Stimulated activated CD8-positive, alpha-beta memory T cell treated with anti-CD3 and anti-CD28 coated beads, Interleukin-4, amount 100 ng/mL, for 4 hours (primary cell): Measurements from ENCODE around the gene LRRN2.

Experiments
- DNase-seq, 2 donors: peaks; one replicate each; pipeline ENCODE4 v3.0.0-alpha.2; 2020; ENCODE audit warnings: low read depth in 2 of 2, low spot score in 1 of 2

LRRN2 gene

GRCh38 chr1:204663644-204664383, 21.7 kb downstream of the LRRN2 start:
- DNase-seq = no peak

DNA sequence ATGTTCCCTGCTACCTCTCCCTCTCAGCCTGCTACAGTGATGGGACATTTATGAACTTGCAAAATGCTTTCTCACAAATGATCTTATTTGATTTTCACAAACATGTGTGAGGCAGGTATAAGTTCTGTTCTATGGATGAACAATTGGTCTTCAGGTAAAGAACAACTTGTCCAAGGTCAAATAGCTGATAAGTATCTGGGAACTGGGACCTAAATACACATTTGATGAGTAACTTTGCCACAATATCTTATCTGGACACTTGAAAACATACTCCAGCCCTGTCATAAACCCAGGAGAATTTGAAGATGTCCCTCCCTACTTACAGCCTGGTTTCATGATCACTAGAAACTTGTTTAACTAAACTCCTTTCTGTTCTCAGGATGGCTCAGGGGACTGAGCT, 23.0 kb downstream of the LRRN2 start:
- no peak for DNase-seq

DNA sequence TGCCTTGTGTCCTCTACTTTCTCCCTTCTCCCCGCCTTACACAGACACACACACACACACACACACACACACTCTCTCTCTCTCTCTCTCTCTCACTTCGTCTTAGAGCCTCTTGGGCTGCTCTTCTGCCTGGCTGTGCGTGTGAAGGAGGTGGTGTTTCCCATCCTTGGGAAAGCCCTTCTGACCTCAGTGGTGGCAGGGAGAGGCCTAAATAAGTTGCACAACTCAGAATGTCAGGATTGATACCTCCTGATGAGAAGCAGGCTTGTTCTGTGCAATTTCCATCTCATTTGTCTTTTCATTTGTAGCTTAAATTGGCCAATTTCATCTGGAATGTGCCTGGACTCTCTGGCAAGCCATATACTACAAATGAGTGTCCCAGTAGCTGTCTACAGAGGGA, 25.0 kb downstream of the LRRN2 start:
- no peak for DNase-seq

DNA sequence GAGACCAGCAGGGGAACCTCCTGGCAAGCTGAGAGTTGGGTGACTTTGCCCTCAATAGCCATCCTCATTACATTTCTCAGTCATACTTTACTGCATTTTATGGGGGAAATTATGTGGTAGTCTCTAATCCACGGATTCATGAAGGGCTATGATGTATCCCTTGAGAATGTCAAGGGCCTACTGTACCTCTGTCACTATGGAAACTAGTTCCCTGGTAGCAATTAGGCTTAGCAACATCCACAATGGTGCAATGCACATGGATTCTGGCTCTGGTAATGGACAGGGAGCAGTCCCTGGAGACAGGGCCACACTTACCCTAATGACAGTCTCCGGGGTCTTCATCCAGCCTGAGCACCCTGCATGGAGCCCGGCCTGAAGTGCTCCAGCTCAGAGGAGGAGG, 26.5 kb downstream of the LRRN2 start:
- DNase-seq = no peak

DNA sequence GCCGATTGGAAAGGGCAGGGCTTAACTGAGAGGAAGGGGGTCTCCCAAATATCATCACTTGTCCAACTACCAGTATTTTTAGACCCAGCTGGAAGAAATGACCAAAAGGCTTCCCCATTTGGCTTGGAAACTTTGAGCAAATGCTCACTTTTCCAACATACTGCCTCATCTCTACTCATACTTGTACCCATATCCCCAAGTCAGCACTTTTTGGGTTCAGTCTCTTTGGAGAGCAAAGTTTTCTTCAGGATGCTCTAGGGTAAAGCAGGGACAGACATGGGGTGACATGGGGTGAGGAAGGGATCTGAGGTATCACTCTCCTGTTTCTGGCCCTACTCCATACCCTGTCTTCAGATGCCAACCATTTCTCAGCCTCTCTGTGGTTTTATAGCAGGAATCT, 27.2 kb downstream of the LRRN2 start:
- no peak for DNase-seq

GRCh38 chr1:204653590-204654340, 31.8 kb downstream of the LRRN2 start:
- no peak for DNase-seq

- no peak for DNase-seq
Observed at GRCh38 chr1:204652497-204652896, 33.0 kb downstream of the LRRN2 start.

DNA sequence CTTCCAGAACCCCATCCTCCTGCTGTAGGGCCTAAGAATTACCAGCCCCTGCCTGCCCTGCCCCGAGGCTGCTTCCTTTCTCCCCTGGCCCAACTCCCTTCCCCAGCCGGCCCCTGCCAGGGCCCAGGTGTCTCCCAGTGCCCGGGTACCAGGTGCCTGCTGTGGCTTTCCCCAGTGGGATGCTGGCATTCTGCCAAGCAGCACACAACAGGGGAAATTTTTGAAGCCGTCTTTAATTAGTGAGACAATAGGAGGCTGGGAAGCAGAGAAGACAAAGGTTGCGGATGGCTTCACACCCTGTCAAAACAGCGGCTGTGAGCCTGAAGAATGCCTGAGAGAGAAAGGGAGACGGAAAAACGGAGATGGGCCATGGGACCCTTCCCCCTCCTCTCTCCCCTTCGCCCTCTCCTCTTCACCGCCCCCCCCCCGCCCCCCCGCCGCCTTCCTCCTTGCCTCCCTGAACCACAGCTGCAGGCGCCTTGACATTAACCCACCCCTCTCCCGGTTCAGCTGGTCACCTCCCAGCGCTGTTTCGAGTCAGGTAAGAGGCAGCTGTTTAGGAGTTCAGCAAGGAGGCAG, 33.6 kb downstream of the LRRN2 start:
- DNase-seq = no peak

DNA sequence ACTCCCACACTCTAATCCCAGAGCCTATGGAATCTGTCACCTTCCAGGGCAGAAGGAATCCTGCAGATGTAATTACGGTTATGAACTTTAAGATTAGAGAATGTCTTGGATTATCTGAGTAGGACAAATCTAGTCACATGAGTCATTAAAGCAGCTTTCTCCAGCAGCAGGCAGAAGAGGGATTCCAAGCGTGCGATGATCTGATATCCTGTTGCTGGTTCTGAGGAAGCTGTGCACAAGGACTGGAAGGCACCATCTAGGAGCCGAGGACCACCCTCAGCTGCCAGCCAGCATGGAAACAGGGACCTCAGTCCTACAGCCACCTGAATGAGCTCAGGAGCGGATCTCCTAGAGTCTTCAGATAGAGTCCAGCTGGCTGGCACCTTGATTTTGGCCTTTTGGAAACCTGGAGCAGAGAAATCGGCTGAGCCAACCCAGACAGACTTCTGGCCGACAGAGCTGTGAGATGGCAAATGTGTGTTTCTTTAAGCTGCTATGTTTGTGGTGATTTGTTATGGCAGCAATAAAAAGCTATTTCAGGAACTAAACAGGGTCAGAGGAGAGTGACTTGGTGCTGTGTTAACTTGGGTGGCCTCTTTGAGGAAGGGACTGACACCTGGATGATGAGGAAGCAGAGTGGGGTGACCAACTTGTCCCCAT, 34.5 kb downstream of the LRRN2 start:
- no peak for DNase-seq

- DNase-seq = no peak
Observed at GRCh38 chr1:204649721-204650521, 35.6 kb downstream of the LRRN2 start.

- DNase-seq = no peak
Observed at GRCh38 chr1:204648576-204648975, 37.0 kb downstream of the LRRN2 start.

DNA sequence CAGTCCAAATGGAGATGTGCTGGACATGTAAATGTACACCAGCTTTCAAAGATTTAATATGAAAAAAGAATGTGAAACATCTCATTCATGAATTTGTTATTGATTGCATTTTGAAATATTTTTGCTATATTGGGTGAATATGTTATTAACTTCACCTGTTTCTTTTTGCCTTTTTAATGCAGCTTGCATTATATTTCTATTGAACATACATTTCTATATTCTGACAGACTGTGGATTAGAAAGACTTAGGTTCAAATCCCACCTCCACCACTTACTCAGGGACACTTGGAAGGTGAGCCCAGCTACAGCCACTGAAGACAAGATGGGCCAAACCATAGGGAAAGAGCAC, 37.8 kb downstream of the LRRN2 start:
- DNase-seq = no peak

DNA sequence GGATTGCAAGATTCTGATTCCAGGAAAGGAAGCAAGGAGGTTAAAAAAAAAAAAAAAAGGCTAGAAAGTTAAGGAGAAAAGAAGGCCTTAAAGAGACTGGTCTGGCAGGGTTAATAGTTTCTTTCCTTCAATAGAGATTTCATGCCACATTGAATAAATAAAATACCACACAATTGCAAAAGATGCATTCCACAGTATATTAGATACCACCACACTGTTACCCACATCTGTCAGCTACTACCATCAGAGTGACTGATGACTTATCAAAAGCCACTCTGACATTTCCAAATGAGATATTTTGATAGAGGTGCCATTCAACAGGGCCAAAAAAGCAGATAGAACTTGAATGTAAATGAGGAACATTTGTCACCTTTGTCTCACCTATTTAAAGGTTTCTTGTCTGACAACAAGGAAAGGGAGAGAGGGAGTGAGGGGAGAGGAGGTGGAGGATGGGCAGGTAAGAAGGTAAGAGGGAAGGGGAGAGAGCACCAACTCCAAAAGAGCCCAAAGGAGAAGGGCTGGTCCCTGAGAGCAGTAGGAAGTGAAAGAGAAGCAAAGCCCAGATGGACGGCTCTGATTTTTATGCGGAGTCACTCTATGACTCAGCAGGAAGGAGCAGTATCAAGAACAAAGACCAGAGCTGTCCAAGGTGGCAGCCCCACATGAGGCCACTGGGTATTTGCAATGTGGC, 38.3 kb downstream of the LRRN2 start:
- DNase-seq = no peak

DNA sequence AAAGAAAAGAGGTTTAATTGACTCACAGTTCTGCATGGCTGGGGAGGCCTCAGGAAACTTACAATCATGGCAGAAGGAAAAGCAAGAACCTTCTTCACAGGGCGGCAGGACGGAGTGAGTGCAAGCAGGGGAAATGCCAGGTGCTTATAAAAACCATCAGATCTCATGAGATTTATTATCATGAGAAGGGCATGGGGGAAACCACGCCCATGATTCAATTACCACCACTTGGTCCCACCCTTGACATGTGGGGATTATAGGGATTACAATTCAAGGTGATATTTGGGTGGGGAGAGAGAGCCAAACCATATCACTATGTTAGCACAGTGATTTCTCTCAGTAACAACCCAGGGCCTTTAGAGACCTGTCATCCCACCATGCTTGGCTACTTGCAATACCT, 39.9 kb downstream of the LRRN2 start:
- DNase-seq = no peak

DNA sequence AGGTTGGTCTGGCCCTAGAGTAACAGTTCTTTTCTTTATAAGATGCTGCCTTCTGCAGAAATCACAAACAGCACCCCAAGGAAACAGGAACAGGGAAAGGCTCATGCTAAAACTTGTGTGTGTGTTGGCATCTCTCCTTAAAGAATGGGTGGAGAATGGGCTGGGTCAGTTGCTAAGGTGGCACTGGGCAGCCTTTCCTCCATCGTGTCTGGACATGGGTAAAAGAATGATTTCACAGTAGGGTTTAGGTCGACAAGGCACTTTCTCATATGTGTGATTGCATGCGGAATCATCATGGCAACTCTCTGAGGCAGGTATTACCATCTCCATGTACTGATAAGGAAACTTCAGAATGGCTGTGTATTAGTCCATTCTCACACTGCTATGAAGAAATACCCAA, 40.3 kb downstream of the LRRN2 start:
- no peak for DNase-seq

GRCh38 chr1:204643503-204643902, 42.0 kb downstream of the LRRN2 start:
- DNase-seq = no peak

DNA sequence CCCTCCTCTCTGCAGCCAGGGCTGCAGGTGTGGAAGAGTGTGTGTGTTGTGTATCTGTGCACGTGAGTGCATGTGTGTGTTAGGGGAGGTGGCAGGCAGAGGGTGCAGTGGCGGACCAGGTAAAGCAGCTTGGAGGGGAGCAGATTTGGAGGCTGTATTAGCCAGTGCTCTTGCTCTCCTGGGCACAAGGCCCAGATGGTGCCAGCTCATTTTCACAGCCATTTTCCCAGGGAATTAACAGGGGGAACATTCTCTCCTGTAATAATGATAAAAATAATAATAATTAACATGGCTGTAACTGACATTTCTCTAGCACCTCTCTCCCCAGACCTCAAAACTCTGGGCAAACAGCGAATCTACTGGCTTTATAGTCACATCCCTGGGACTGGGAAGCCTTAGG, 43.6 kb downstream of the LRRN2 start:
- DNase-seq = no peak

- DNase-seq = no peak
Observed at GRCh38 chr1:204641455-204641854, 44.1 kb downstream of the LRRN2 start.

- DNase-seq = no peak
Observed at GRCh38 chr1:204640578-204640977, 45.0 kb downstream of the LRRN2 start.

GRCh38 chr1:204634260-204634910, 51.2 kb downstream of the LRRN2 start:
- DNase-seq = no peak
